GM12874 (cell line): ENCODE results near the gene PRXL2B.

ENCODE experiments used
- CTCF ChIP-seq: IDR thresholded peaks from 2 replicates; pipeline ENCODE4 v1.5.1; 2011; ENCODE audit warnings: low read depth, mild to moderate bottlenecking, control low read depth, low read length, moderate library complexity; ENCODE audit not compliant: insufficient read depth

The PRXL2B gene

GRCh38 chr1:2612591-2613365 is 26.2 kb downstream of the PRXL2B start:
- TF ChIP-seq CTCF, result no peak

GRCh38 chr1:2614145-2614544 is 27.6 kb downstream of the PRXL2B start:
- TF ChIP-seq CTCF, result no peak

GRCh38 chr1:2617971-2618470 is 31.4 kb downstream of the PRXL2B start:
- no peak for TF ChIP-seq CTCF

- no peak for TF ChIP-seq CTCF
Measured at GRCh38 chr1:2623571-2624337, 37.2 kb downstream of the PRXL2B start.

- TF ChIP-seq CTCF, result no peak
Measured at GRCh38 chr1:2624735-2625300, 38.2 kb downstream of the PRXL2B start.

- TF ChIP-seq CTCF, result no peak
Measured at GRCh38 chr1:2625311-2625710, 38.7 kb downstream of the PRXL2B start.

GRCh38 chr1:2627746-2628145 is 41.2 kb downstream of the PRXL2B start:
- TF ChIP-seq CTCF, result no peak
